GM18508 (cell line): ENCODE measurements around the gene SOX5.
"Not testable (repeated sequence)": the region's sequence is repeated elsewhere in the genome, so short reads cannot be mapped to it uniquely, and the experiment has no call there.

Source experiments
- ATAC-seq: cut with Tn5 transposase; IDR thresholded peaks from one replicate; pipeline ENCODE4 v1.9.1; 2021; ENCODE audit warnings: moderate number of reproducible peaks; ENCODE audit not compliant: insufficient read depth, unreplicated experiment

Gene SOX5

GRCh38 chr12:23911574-23911973, 37.9 kb downstream of the SOX5 start:
- ATAC-seq = no peak

GRCh38 chr12:23909551-23909950, 39.9 kb downstream of the SOX5 start:
- no peak for ATAC-seq

GRCh38 chr12:23906329-23906728, 43.1 kb downstream of the SOX5 start:
- ATAC-seq = no peak

- ATAC-seq = no peak
Measured at GRCh38 chr12:23899434-23899833, 50.0 kb downstream of the SOX5 start.

GRCh38 chr12:23898121-23898520, 51.3 kb downstream of the SOX5 start:
- no peak for ATAC-seq

GRCh38 chr12:23895792-23896218, 53.7 kb downstream of the SOX5 start:
- ATAC-seq = no peak

- no peak for ATAC-seq
Measured at GRCh38 chr12:23893611-23894010, 55.9 kb downstream of the SOX5 start.

GRCh38 chr12:23891115-23891514, 58.4 kb downstream of the SOX5 start:
- ATAC-seq = peak; percentile 76

GRCh38 chr12:23889069-23889440, 60.4 kb downstream of the SOX5 start:
- ATAC-seq = no peak

GRCh38 chr12:23888396-23889068, 60.9 kb downstream of the SOX5 start:
- ATAC-seq = no peak

- no peak for ATAC-seq
Measured at GRCh38 chr12:23887055-23887835, 62.2 kb downstream of the SOX5 start.

GRCh38 chr12:23885394-23885793, 64.1 kb downstream of the SOX5 start:
- ATAC-seq = no peak

- ATAC-seq = no peak
Measured at GRCh38 chr12:23884909-23885308, 64.6 kb downstream of the SOX5 start.

GRCh38 chr12:23880988-23881387, 68.5 kb downstream of the SOX5 start:
- no peak for ATAC-seq

GRCh38 chr12:23876618-23877017, 72.9 kb downstream of the SOX5 start:
- ATAC-seq = not testable (repeated sequence)

GRCh38 chr12:23867794-23868193, 81.7 kb downstream of the SOX5 start:
- no peak for ATAC-seq

- ATAC-seq = no peak
Measured at GRCh38 chr12:23862701-23863100, 86.8 kb downstream of the SOX5 start.

GRCh38 chr12:23860019-23860418, 89.5 kb downstream of the SOX5 start:
- ATAC-seq = no peak

- ATAC-seq = no peak
Measured at GRCh38 chr12:23857178-23857577, 92.3 kb downstream of the SOX5 start.

GRCh38 chr12:23855813-23856212, 93.7 kb downstream of the SOX5 start:
- peak; percentile 45 for ATAC-seq

- no peak for ATAC-seq
Measured at GRCh38 chr12:23854598-23854997, 94.9 kb downstream of the SOX5 start.

- no peak for ATAC-seq
Measured at GRCh38 chr12:23853640-23854039, 95.8 kb downstream of the SOX5 start.
